ENCODE measurements around the gene RPL6. TPM values are rescaled to one million over a fixed set of nuclear protein-coding genes. Genes with fewer than 3 reads are reported as not detected.

The RPL6 gene
- total RNA-seq, 4 donors from 2014 or later, result 947 to 1,918 (median 1,526) TPM

DNA sequence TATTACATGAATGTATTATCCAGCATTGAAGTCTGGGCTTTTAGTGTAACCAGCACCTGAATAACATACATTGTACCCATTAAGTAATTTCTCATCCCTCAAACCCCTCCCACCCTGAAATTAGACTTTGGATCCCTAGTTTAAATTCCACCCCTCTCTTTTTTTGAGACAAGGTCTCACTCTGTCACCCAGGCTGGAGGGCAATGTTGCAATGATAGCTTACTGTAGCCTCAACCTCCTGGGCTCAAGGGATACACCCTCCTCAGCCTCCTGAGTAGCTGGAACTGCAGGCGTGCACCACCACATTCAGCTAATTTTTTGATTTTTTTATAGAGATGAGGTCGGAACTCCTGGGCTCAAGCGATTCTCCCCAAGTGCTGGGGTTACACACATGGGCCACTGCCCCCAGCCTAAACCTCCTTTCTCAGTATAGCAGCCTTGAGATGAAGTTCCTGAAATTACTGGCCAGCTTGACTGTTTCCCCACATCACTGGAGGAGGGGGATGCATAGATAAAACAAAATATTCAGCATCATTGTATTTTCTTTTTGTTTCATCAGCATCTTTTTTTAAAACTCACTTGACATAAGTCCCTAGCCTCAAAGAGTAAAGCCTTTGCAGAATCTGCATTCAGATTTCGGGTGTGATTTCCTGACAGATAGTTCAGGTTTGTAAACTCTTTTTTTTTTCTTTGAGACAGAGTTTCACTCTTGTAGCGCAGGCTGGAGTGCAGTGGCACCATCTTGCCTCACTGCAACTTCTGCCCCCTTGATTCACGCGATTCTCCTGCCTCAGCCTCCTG is 16.4 kb upstream of the RPL6 start:
- Histone ChIP-seq H3K36me3 (peaks cover 0 to 5% of the 10 kb centered on the region in 2 donors), H3K4me3 (no peak overlapping the region), H3K27me3 (no peaks in the 10 kb centered on the region), H3K4me1 (peaks cover 0 to 47% (median 17%) of the 10 kb centered on the region in 3 donors), H3K27ac (no peak overlapping the region), H3K9me3 (no peaks in the 10 kb centered on the region)
- WGBS, 2 donors (ENCODE audit: low coverage in 1 of 2), result 93 to 96% methylated on average over 5 to 6 of the region's 7 CpGs
- no peak for ATAC-seq
- TF ChIP-seq POLR2AphosphoS5 (IDR thresholded peaks at IDR 0.05) (no peak), EP300 (IDR thresholded peaks at IDR 0.05) (no peak), POLR2A (IDR thresholded peaks at IDR 0.05) (no peak)
- TF ChIP-seq, protein P1, sequence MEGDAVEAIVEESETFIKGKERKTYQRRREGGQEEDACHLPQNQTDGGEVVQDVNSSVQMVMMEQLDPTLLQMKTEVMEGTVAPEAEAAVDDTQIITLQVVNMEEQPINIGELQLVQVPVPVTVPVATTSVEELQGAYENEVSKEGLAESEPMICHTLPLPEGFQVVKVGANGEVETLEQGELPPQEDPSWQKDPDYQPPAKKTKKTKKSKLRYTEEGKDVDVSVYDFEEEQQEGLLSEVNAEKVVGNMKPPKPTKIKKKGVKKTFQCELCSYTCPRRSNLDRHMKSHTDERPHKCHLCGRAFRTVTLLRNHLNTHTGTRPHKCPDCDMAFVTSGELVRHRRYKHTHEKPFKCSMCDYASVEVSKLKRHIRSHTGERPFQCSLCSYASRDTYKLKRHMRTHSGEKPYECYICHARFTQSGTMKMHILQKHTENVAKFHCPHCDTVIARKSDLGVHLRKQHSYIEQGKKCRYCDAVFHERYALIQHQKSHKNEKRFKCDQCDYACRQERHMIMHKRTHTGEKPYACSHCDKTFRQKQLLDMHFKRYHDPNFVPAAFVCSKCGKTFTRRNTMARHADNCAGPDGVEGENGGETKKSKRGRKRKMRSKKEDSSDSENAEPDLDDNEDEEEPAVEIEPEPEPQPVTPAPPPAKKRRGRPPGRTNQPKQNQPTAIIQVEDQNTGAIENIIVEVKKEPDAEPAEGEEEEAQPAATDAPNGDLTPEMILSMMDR (IDR thresholded peaks at IDR 0.05), result no peak

DNA sequence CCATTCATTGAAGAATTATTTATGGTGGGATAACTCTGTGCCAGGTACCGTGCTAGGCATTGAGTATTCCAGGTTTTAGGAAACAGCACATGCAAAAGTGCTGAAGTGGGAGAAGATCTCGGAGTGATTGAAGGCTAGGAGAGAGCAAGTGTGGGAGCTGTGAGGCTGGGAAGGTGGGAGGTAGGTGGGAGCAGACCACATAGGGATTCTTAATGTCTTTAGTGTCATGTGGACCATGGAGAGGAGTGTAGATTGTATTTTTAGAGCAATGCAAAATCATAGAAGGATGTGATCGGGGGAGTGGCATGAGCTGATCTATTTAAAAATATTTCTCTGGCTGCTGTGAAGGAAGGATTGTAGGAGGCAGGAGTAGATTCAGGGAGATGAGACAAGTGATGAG is 14.7 kb upstream of the RPL6 start:
- H3K4me3 ChIP-seq, result no peak overlapping the region
- 90 to 100% methylated on average over 3 of the region's 3 CpGs for WGBS, 2 donors (ENCODE audit: low coverage in 1 of 2)
- no peaks in the 10 kb centered on the region for H3K27me3 ChIP-seq
- H3K27ac ChIP-seq, result no peak overlapping the region
- TF ChIP-seq, protein P1 (IDR thresholded peaks at IDR 0.05), result no peak
- no peak for TF ChIP-seq POLR2AphosphoS5 (IDR thresholded peaks at IDR 0.05)
- no peak for TF ChIP-seq EP300 (IDR thresholded peaks at IDR 0.05)
- no peak for TF ChIP-seq POLR2A (IDR thresholded peaks at IDR 0.05)
- no peak for ATAC-seq
- no peaks in the 10 kb centered on the region for H3K36me3 ChIP-seq
- no peaks in the 10 kb centered on the region for H3K9me3 ChIP-seq
- H3K4me1 ChIP-seq, result peaks cover 0 to 62% (median 28%) of the 10 kb centered on the region in 3 donors

DNA sequence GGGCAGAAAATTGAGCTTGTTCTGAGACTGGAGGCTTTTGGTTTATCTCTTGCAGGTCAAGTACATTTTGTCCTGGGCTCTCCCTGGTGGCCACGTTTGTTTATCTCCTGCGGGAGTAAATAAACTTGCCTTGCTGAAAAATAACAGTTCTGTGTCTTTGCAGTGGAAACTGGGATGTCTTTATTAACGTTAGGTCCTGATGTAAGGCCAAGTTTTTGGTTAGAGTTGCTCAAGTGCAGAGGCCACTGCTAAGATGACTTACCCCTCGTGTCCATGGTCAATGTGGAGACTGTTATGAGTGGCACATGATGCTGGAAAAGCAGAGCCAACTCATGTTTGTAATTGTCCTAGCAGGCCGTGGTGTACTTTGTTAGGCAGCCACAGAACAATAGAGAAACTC is 13.1 kb upstream of the RPL6 start:
- H3K27ac ChIP-seq, result no peak overlapping the region
- ATAC-seq, result no peak
- 20 to 58% methylated on average over 1 to 3 of the region's 5 CpGs for WGBS, 2 donors (ENCODE audit: low coverage in 1 of 2)
- H3K4me1 ChIP-seq, result peaks cover 0 to 71% (median 35%) of the 10 kb centered on the region in 3 donors
- H3K9me3 ChIP-seq, result no peaks in the 10 kb centered on the region
- H3K27me3 ChIP-seq, result no peaks in the 10 kb centered on the region
- no peaks in the 10 kb centered on the region for H3K36me3 ChIP-seq
- no peak overlapping the region for H3K4me3 ChIP-seq
- TF ChIP-seq, protein P1 (IDR thresholded peaks at IDR 0.05), result no peak
- TF ChIP-seq POLR2AphosphoS5 (IDR thresholded peaks at IDR 0.05) (no peak), EP300 (IDR thresholded peaks at IDR 0.05) (no peak), POLR2A (IDR thresholded peaks at IDR 0.05) (no peak)

DNA sequence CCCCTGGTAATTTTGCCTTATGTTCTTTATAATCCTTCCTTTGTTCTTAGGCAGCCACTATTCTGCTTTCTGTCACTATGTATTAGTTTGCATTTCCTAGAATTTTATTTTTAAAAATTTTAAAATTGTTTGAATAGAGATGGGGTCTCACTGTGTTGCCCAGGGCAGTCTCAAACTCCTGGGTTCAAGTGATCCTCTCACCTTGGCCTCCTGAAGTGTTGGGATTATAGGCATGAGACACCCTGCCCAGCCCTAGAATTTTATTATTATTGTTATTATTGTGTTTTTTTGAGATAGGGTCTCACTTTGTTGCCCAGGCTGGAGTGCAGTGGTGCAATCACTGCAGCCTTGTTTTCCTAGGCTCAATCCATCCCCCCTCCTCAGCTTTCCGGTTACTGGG is 12.0 kb upstream of the RPL6 start:
- H3K4me1 ChIP-seq, result peaks cover 0 to 72% (median 35%) of the 10 kb centered on the region in 3 donors
- H3K36me3 ChIP-seq, result no peaks in the 10 kb centered on the region
- 100% methylated on average over 1 of the region's 1 CpG; no CpG with 5 or more reads in 1 of the 2 donors for WGBS, 2 donors (ENCODE audit: low coverage in 1 of 2)
- TF ChIP-seq POLR2AphosphoS5 (IDR thresholded peaks at IDR 0.05) (no peak), POLR2A (IDR thresholded peaks at IDR 0.05) (no peak), EP300 (IDR thresholded peaks at IDR 0.05) (no peak)
- TF ChIP-seq, protein P1 (IDR thresholded peaks at IDR 0.05), result no peak
- ATAC-seq, result no peak
- H3K27ac ChIP-seq, result no peak overlapping the region
- H3K4me3 ChIP-seq, result no peak overlapping the region
- no peaks in the 10 kb centered on the region for H3K9me3 ChIP-seq
- H3K27me3 ChIP-seq, result no peaks in the 10 kb centered on the region

DNA sequence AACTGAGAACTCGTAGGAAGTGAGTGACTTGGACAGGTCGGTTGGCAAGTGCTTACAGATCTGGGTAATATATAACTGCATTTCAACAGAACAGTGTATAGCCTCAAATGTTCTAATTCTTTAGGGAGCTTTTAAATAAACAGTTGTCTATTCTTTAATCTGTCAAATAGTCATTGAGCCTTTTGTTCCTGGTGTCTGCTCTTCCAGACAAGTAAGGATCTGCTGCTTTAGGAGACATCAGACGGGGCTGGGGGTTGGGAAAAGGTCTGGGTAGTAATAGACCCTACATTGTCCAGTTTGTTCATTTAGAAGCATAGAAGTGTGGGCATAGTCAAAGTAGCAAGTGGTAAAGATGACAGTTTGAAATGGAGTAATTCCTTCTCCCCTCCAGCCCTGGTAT is 11.3 kb upstream of the RPL6 start:
- 50 to 81% methylated on average over 3 of the region's 3 CpGs for WGBS, 2 donors (ENCODE audit: low coverage in 1 of 2)

More for the DNA sequence above, 11.3 kb upstream of the RPL6 start:
- Histone ChIP-seq H3K4me3 (no peak overlapping the region), H3K36me3 (no peaks in the 10 kb centered on the region), H3K27me3 (no peaks in the 10 kb centered on the region), H3K9me3 (no peaks in the 10 kb centered on the region), H3K27ac (no peak overlapping the region), H3K4me1 (peaks cover 0 to 72% (median 35%) of the 10 kb centered on the region in 3 donors)
- TF ChIP-seq POLR2AphosphoS5 (IDR thresholded peaks at IDR 0.05) (no peak), POLR2A (IDR thresholded peaks at IDR 0.05) (no peak), EP300 (IDR thresholded peaks at IDR 0.05) (no peak)
- TF ChIP-seq, protein P1 (IDR thresholded peaks at IDR 0.05), result no peak
- ATAC-seq, result no peak
